Activated CD4-positive, alpha-beta T cell treated with anti-CD3 and anti-CD28 coated beads, Interleukin-2, amount 10 ng/mL, durations not matched to agents 24 days and 14 days (primary cell): ENCODE results near the gene ZHX3. TPM values are rescaled to one million over a fixed set of nuclear protein-coding genes. Genes with fewer than 3 reads are reported as not detected.

Experiments used
- DNase-seq: peaks from one replicate; pipeline ENCODE4 v3.0.0; 2022
- H3K27ac Mint-ChIP-seq: one replicate; pipeline ENCODE4 v1.8.0; 2022; ENCODE audit warnings: mild to moderate bottlenecking, mixed read lengths
- H3K27me3 Mint-ChIP-seq: one replicate; pipeline ENCODE4 v1.8.0; 2022; ENCODE audit warnings: mixed read lengths
- H3K36me3 Mint-ChIP-seq: one replicate; pipeline ENCODE4 v1.8.0; 2022; ENCODE audit warnings: low read depth, mild to moderate bottlenecking, mixed read lengths
- H3K4me1 Mint-ChIP-seq: one replicate; pipeline ENCODE4 v1.8.0; 2021; ENCODE audit warnings: mixed read lengths
- H3K4me3 Mint-ChIP-seq: one replicate; pipeline ENCODE4 v1.8.0; 2022; ENCODE audit warnings: mild to moderate bottlenecking, moderate library complexity, mixed read lengths
- H3K9me3 Mint-ChIP-seq: one replicate; pipeline ENCODE4 v1.8.0; 2021; ENCODE audit warnings: mixed read lengths
- intact Hi-C: fragments of 100-400 bp; cut with micrococcal nuclease; formaldehyde crosslinking; loops from one replicate; pipeline ENCODE4 v1.15.1; 2023
- total RNA-seq: library from RNA; stranded (reverse); gene quantifications from 2 replicates; pipeline ENCODE4 v1.2.3, GENCODE V29; 2022

ZHX3 gene, protein sequence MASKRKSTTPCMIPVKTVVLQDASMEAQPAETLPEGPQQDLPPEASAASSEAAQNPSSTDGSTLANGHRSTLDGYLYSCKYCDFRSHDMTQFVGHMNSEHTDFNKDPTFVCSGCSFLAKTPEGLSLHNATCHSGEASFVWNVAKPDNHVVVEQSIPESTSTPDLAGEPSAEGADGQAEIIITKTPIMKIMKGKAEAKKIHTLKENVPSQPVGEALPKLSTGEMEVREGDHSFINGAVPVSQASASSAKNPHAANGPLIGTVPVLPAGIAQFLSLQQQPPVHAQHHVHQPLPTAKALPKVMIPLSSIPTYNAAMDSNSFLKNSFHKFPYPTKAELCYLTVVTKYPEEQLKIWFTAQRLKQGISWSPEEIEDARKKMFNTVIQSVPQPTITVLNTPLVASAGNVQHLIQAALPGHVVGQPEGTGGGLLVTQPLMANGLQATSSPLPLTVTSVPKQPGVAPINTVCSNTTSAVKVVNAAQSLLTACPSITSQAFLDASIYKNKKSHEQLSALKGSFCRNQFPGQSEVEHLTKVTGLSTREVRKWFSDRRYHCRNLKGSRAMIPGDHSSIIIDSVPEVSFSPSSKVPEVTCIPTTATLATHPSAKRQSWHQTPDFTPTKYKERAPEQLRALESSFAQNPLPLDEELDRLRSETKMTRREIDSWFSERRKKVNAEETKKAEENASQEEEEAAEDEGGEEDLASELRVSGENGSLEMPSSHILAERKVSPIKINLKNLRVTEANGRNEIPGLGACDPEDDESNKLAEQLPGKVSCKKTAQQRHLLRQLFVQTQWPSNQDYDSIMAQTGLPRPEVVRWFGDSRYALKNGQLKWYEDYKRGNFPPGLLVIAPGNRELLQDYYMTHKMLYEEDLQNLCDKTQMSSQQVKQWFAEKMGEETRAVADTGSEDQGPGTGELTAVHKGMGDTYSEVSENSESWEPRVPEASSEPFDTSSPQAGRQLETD
- total RNA-seq = 11.2 and 11.7 TPM in 2 replicates

DNA sequence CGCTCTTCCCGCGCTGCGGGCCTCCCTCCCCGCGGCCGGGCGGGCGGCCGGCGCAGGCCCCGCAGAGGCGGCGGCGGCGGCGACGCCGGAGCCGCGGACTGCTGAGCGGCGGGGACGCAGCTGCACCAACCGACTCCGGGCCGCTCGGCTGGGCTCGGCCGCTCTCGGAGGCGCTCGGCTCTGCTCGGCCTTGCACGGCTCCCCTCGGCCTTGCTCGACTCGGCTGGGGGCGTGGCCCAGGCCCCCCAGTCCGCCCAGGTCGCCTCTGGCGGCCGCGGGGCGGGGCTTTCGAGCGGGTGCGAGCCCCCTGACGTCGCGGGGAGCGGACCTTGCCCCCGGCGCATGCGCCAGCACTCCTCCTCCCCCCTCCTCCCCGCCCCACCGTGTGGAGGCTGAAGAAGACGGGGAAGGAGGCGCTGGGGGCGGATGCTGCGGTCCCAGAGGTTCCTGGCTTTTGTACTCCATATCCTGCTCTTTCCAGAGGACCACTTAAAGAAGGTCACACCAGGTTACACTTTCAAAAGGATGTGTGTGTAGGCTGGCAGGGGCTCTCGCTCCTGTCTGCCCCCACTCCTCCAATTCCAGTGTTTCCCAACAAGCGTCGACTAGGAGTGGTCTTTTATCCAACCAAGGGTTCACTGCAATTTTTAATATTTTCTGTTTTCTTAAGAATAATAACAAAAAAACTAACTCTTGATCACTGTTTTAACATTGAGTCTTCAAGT, at the start of gene ZHX3:
ZHX3 (minus strand) TSS at position 186 of the 725 bp plus-strand sequence. CDS start 112,815 bp downstream, outside the sequence.
- no peaks in the 10 kb centered on the region for H3K9me3 Mint-ChIP-seq
- no peaks in the 10 kb centered on the region for H3K36me3 Mint-ChIP-seq
- peak; percentile 99 for DNase-seq
- intact Hi-C loops = loop anchor here (1.0 to 10.0 kb wide), 7 partner anchors 12 to 375 kb away; partner anchors contain the start of genes CHD6, LPIN3 and TOP1
- peak within 1 kb of the TSS; percentile 87 for H3K27ac Mint-ChIP-seq
- H3K4me3 Mint-ChIP-seq = peak within 1 kb of the TSS; percentile 88
- peaks cover 20% of the 10 kb centered on the region for H3K4me1 Mint-ChIP-seq
- peaks cover 8% of the 10 kb centered on the region for H3K27me3 Mint-ChIP-seq

DNA sequence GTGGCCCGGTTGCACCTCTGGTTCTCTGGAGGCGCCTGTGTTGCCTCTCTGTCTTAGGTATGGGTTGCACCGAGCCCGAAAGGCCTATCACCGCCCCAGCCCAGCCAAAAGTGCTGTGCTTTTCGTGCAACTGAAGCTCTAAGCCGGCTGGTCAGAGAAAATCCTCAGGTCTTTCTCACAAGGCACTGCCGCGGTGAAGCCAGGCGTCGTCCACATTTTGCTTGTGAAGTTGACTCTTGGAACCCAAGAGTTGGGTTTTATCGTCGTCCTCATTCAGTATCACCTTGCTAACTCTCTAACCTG, 49.8 kb upstream of the ZHX3 start:
- Mint-ChIP-seq H3K4me3 (peak overlapping the region; percentile 64), H3K27ac (no peak overlapping the region), H3K4me1 (no peaks in the 10 kb centered on the region)

DNA sequence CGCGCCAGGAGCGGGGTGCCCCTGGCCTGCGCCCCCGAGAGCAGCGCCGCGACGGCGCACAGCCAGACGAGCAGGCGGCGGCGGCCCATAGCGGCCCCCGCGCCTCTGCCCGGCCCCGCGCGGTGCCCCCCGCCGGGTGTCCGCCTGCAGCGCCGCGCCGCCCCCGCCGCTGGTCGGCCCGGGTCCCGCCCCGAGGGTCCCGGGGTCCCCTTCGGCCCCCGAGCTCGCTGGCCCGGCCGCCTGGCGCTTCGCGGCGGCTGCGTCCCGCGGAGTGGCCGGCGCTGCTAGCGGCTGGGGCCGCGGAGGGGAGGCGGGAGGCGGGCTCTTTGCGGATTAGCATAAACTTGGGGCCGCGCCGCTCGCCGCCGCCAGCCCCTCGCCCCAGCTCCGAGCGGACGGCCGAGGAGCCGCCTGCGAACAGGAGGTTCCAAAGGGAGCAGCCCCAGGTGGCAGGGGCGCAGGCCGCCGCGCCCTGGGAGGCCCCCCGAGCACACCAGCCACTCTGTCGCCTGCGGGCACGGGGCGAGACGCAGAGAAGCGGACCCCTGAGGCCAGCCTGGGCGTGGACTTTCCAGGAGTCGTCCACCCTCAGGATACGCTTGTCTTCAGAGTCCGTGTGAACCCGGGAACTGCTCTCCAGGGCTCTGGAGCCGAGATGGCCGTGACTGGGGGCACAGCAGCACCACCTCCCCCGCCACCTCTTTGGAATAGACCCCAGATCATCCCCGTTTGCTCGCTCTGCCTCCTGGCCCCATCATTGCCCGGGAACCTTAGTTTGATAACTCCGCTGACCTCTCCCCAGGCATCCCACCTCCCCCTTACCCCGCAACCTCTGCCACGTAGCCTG, 49.2 kb upstream of the ZHX3 start, which contains the start of gene EMILIN3:
EMILIN3 (minus strand) TSS at position 273 of the 847 bp plus-strand sequence; CDS start at position 89, 184 bp downstream.
- H3K27me3 Mint-ChIP-seq = peaks cover 33% of the 10 kb centered on the region
- H3K4me3 Mint-ChIP-seq = peak within 1 kb of the TSS; percentile 64

More for the DNA sequence above, 49.8 kb upstream of the ZHX3 start:
- no peak for DNase-seq
- no peaks in the 10 kb centered on the region for H3K36me3 Mint-ChIP-seq
- peaks cover 33% of the 10 kb centered on the region for H3K27me3 Mint-ChIP-seq
- H3K9me3 Mint-ChIP-seq = no peaks in the 10 kb centered on the region
- intact Hi-C loops = no loop called here

DNA sequence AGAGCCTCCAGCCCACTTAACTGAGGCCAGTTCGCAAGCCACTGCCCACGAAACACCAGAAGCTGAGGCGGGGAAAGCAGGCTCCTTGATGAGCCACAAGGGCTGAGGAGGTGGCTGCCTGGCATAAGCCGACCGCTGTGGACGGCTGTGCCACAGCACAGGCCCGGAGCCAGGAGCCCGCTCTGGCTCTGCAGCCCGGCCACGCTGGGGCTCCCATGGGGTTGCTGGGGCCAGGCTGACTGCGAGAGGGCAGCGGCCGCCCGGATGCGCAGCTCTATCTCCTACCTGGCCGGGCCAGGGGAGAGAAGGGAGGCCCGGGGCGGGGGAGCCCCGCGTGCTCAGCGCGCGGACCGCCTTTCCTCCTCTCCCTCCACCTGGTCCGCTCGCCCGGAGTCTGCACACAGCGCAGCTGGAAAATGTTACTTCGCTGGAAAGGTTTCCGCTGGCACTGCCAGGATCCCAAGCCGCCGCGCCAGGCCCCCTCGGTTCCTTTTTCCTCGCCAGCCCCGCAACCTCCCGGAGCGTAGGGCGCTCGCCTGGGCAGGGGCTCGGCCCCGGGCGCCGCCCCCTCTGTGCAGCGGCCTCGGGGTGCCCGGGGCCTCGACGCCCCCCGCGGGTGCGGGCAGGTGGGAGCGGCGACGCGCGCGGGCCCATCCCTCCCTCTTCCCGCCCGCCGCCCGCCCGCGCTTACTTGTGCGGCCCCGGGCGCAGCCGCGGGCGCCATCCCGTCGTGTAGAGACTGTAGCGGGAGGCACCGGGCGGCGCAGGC, 48.4 kb upstream of the ZHX3 start:
- Mint-ChIP-seq H3K4me3 (peak overlapping the region; percentile 7), H3K27me3 (peaks cover 33% of the 10 kb centered on the region), H3K4me1 (no peaks in the 10 kb centered on the region), H3K36me3 (no peaks in the 10 kb centered on the region), H3K27ac (no peak overlapping the region), H3K9me3 (no peaks in the 10 kb centered on the region)
- intact Hi-C loops = no loop called here
- DNase-seq = no peak

More for the DNA sequence above, 49.2 kb upstream of the ZHX3 start, which contains the start of gene EMILIN3:
- Mint-ChIP-seq H3K4me1 (no peaks in the 10 kb centered on the region), H3K27ac (no peak within 1 kb of the TSS), H3K36me3 (no peaks in the 10 kb centered on the region), H3K9me3 (no peaks in the 10 kb centered on the region)
- intact Hi-C loops = no loop called here
- no peak for DNase-seq

DNA sequence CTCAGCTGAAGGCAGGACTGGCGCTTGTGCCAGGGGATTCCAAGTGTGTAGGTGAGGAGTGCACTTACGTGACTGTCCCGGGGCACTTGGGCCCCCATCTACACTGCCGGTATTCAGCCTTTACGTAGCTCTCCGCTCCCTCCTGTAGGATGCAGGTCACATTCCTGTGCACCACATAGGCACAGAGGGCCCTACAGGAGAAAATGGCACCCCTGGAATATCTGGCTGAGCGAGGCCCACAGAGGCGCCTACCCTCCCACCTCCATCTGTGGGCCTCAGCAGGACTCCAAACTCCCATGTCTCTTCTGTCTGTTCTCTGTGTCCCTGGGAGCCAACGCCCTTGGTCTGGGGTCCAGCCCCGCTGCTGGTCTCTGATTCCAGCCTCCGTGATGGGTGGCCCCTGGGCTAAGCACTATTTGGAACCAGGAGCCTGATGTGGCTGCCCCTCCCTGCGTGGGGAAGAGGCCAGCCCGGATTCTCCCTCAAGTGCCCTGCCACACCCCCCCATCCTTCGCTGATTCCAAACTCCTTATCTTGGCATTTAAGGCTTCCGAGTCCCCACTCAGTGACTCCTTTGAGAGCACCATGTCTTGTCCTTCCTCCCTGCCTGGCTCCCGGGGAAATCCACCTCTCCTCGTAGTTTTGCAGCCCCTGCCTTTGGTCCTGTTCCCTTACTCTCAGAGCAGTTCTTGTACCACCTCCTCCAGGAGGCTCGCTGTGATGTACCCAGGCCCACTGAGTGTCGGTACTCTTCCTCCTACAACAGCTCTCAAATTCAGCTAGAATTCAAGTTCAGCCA, 47.6 kb upstream of the ZHX3 start:
- H3K27me3 Mint-ChIP-seq = peaks cover 33% of the 10 kb centered on the region
- intact Hi-C loops = no loop called here
- no peak for DNase-seq
- H3K36me3 Mint-ChIP-seq = no peaks in the 10 kb centered on the region
- H3K4me1 Mint-ChIP-seq = no peaks in the 10 kb centered on the region
- H3K4me3 Mint-ChIP-seq = peak overlapping the region; percentile 7
- H3K9me3 Mint-ChIP-seq = no peaks in the 10 kb centered on the region
- H3K27ac Mint-ChIP-seq = no peak overlapping the region

DNA sequence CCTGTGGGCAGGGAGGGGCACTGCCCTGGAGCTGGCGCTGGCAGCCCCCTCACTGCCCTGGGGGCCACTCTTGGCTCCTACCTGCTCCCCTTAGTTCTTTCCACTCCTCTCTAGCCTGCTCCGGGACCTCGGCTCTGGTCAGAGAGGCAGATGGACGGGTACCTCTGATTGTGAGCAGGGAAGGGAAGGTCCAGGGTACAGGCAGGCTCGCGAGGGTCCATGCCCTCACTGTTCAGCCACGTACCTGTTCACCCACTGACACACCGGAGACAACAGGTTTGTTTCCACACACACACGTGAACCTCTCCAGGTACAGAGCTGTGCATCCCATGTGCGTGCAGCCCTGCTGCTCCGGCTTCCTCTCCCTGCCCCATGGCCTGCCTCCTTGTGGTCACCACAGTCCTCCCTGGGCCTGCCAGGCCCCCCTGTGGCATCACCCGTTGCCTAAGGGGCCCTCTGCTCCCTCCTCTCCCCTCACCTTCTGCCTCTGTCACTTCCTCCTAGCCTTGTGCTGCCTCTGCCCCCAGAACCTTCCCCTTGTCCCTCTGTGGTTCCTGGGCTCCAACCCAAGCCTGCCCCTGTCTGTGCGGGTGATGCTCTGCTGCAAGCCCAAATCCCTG, 46.8 kb upstream of the ZHX3 start:
- Mint-ChIP-seq H3K4me1 (no peaks in the 10 kb centered on the region), H3K27ac (no peak overlapping the region), H3K9me3 (no peaks in the 10 kb centered on the region), H3K4me3 (no peak overlapping the region), H3K36me3 (no peaks in the 10 kb centered on the region), H3K27me3 (peaks cover 32% of the 10 kb centered on the region)
- DNase-seq = no peak
- intact Hi-C loops = no loop called here

DNA sequence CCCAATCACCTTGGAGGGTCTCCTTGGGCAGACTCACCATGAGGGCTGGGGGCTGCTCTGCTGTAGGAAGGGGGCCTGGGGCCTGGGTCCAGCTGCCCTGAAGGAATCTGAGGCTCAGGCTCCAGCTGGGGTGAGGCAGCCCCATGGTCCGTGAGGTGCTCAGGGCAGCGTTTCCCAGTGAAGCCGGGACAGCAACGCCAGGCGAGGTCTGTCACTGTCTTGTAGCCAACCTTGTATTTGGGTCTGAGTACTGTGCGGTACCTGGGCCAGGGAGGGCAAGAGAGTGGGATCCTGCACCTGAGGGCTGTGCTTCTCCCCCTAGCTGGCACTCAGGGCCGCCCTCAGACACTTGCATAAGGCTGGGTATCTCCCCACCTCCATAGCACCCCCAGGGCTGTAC, 46.1 kb upstream of the ZHX3 start:
- no peak overlapping the region for H3K4me3 Mint-ChIP-seq
- H3K27me3 Mint-ChIP-seq = peaks cover 27% of the 10 kb centered on the region
- no peak overlapping the region for H3K27ac Mint-ChIP-seq
- H3K36me3 Mint-ChIP-seq = no peaks in the 10 kb centered on the region
- DNase-seq = no peak
- H3K4me1 Mint-ChIP-seq = no peaks in the 10 kb centered on the region
- intact Hi-C loops = no loop called here
- H3K9me3 Mint-ChIP-seq = no peaks in the 10 kb centered on the region

DNA sequence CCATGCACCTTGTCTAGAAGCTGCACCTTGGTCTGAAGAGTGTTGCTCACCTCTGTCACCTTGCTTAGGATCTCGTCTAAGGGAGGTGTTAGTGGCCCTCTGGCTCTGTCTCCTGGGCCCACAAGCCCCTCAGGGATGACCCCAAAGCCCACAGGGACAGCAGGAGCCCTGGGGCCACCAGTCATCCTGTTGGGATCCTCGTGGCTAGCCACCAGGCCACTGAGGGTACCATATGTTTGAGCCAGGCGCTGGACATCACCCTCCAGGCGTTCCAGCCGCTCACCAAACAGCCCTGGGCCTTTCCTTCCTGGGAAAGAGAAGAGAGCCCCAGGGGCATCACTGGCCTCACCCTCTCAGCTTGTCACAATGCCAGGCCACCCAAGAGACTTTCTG, 45.2 kb upstream of the ZHX3 start:
- no peak overlapping the region for H3K27ac Mint-ChIP-seq
- H3K9me3 Mint-ChIP-seq = no peaks in the 10 kb centered on the region
- H3K4me3 Mint-ChIP-seq = no peak overlapping the region
- H3K36me3 Mint-ChIP-seq = no peaks in the 10 kb centered on the region
- H3K27me3 Mint-ChIP-seq = peaks cover 21% of the 10 kb centered on the region
- intact Hi-C loops = no loop called here
- DNase-seq = no peak
- H3K4me1 Mint-ChIP-seq = no peaks in the 10 kb centered on the region

DNA sequence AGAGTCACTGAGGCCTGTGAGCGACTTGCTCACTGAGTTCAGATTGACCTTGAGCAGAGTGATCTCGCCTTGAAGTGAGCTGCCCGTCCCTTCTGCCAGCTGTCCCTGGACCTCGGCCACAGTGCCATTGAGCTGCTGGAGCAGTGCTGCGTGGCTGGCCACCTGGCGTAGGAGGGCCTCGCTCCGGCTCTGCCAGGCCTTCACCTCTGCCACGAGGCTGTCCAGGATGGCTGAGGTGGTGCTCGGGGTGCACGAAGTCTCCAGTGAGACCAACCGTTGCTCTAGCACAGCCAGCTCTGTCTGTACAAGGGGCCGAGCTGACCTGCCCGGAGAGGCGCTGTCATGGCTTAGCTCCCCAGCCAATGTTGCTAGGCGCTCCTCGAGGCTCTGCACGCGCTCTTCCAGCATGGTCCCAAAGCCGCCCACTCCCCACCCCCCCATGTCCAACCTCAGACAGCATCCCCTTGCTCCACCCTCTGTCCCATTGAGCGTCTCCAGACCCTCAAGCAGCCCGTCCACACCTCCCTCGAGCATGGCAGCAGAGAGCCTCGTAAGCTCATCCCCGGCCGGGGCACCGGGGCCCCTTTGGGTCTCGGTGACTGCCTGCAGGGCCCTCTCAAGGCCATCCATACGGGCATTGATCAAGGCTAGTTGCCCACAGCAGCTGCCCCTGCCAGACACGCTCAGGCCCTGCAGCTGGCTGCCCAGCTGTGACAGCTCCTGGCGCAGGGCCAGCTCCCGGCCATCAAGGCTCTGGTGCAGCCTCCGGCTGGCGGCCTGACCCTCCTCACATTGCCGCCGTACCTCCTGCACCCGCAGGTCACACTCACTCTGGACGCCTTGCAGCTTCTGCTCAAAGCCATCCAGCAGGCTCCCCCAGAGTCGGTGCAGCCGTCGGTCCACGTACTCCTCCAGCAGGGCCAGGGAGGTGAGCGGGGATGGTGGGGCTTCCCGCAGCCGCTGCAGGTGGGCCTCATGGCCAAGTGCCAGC, 44.5 kb upstream of the ZHX3 start:
- Mint-ChIP-seq H3K27ac (no peak overlapping the region), H3K9me3 (no peaks in the 10 kb centered on the region), H3K27me3 (peaks cover 14% of the 10 kb centered on the region), H3K4me1 (no peaks in the 10 kb centered on the region), H3K4me3 (no peak overlapping the region), H3K36me3 (no peaks in the 10 kb centered on the region)
- DNase-seq = no peak
- intact Hi-C loops = no loop called here

DNA sequence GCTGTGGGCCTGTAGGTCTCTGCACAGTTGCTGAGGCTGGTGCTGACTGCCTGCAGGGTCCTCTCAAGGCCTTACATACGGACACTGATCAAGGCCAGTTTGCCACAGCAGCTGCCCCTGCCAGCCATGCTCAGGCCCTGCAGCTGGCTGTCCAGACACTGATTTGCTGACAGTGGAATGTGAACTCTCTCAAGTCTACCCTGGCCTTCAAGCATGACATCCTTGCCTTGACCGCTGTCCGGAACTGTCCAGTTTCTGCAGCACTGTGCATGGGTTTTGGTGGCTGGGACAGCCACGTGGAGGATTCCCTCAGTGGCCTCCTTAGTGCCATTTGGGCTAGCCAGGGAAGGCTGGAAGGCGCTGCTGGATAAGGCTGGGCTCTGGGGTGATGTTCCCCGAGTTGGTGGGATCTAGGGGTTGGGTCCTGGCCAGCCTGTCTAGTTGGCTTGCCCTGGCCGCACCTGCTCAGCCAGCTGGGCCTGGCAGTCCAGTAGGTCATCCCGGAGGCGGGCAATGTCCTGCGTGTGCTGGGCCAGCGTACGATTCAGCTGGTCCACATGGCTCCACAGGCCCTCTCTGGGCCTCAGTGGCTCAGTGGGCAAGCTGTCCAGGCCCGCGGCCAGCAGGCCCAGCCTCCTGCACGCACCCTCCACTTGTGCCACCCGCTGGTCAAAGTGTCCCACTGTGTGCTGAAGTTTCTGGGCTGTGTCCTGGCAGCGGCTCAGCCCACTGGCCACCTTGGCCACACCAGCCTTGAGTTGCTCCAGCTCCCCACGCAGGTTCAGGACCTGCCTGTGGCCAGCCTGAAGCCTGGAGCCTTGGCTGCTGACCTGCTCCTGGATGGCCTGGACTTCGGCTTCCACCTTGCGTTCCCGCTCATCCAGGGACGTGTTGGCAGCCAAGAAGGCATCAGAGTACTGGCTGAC, 43.6 kb upstream of the ZHX3 start:
- Mint-ChIP-seq H3K27ac (no peak overlapping the region), H3K36me3 (no peaks in the 10 kb centered on the region), H3K9me3 (no peaks in the 10 kb centered on the region), H3K4me3 (no peak overlapping the region), H3K27me3 (peaks cover 13% of the 10 kb centered on the region), H3K4me1 (no peaks in the 10 kb centered on the region)
- intact Hi-C loops = no loop called here
- DNase-seq = no peak
